Measurements from ENCODE around the gene EFS.
"Not testable (repeated sequence)": the region's sequence is repeated elsewhere in the genome, so short reads cannot be mapped to it uniquely, and the experiment has no call there.

Gene EFS

GRCh38 chr14:23406244-23406643, 41.3 kb upstream of the EFS start:
- Histone ChIP-seq H3K9ac (ENCODE audit: low read depth in 1 of 2, low read length in 2 of 2) (no peak overlapping the region), H3K4me1 (ENCODE audit: control insufficient read depth in 2 of 2, insufficient read depth in 2 of 2, low read length in 2 of 2) (no peaks in the 10 kb centered on the region), H3K4me3 (ENCODE audit: low read length in 2 of 2) (no peak overlapping the region), H3K27ac (ENCODE audit: low read depth in 2 of 2, low read length in 2 of 2) (no peak overlapping the region), H3K36me3 (ENCODE audit: control insufficient read depth in 2 of 2, insufficient read depth in 2 of 2, low read length in 2 of 2) (no peaks in the 10 kb centered on the region), H3K27me3 (ENCODE audit: control insufficient read depth in 2 of 2, insufficient read depth in 2 of 2, low read length in 2 of 2) (peaks cover 0 to 6% of the 10 kb centered on the region in 2 donors), H3K9me3 (ENCODE audit: control insufficient read depth in 2 of 2, low read length in 2 of 2) (no peaks in the 10 kb centered on the region)

GRCh38 chr14:23405516-23406025, 40.6 kb upstream of the EFS start:
- Histone ChIP-seq H3K9ac (ENCODE audit: low read depth in 1 of 2, low read length in 2 of 2) (no peak overlapping the region), H3K9me3 (ENCODE audit: control insufficient read depth in 2 of 2, low read length in 2 of 2) (no peaks in the 10 kb centered on the region), H3K27me3 (ENCODE audit: control insufficient read depth in 2 of 2, insufficient read depth in 2 of 2, low read length in 2 of 2) (peaks cover 0 to 6% of the 10 kb centered on the region in 2 donors), H3K27ac (ENCODE audit: low read depth in 2 of 2, low read length in 2 of 2) (no peak overlapping the region), H3K4me1 (ENCODE audit: control insufficient read depth in 2 of 2, insufficient read depth in 2 of 2, low read length in 2 of 2) (no peaks in the 10 kb centered on the region), H3K36me3 (ENCODE audit: control insufficient read depth in 2 of 2, insufficient read depth in 2 of 2, low read length in 2 of 2) (no peaks in the 10 kb centered on the region), H3K4me3 (ENCODE audit: low read length in 2 of 2) (no peak overlapping the region)

DNA sequence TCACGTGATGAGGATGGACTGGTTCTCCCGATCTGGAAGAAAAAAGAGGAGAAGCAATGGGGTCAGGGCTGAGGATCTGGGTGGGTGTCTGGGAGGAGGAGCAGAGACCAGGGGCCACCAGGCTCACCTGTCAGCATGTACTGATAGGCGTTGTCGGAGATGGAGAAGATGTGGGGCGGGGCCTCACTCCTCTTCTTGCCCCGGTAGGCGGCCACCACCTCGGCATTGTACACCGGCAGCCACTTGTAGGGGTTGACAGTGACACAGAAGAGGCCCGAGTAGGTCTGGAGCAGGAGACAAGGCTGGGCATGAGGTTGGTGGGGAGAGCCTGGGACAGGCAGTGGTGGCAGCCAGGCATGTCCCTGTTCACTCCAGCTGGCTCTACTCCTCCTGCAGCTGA, 40.1 kb upstream of the EFS start:
- Histone ChIP-seq H3K36me3 (ENCODE audit: control insufficient read depth in 2 of 2, insufficient read depth in 2 of 2, low read length in 2 of 2) (no peaks in the 10 kb centered on the region), H3K4me3 (ENCODE audit: low read length in 2 of 2) (no peak overlapping the region), H3K27me3 (ENCODE audit: control insufficient read depth in 2 of 2, insufficient read depth in 2 of 2, low read length in 2 of 2) (peaks cover 0 to 6% of the 10 kb centered on the region in 2 donors), H3K9ac (ENCODE audit: low read depth in 1 of 2, low read length in 2 of 2) (no peak overlapping the region), H3K4me1 (ENCODE audit: control insufficient read depth in 2 of 2, insufficient read depth in 2 of 2, low read length in 2 of 2) (no peaks in the 10 kb centered on the region), H3K27ac (ENCODE audit: low read depth in 2 of 2, low read length in 2 of 2) (no peak overlapping the region), H3K9me3 (ENCODE audit: control insufficient read depth in 2 of 2, low read length in 2 of 2) (no peaks in the 10 kb centered on the region)

DNA sequence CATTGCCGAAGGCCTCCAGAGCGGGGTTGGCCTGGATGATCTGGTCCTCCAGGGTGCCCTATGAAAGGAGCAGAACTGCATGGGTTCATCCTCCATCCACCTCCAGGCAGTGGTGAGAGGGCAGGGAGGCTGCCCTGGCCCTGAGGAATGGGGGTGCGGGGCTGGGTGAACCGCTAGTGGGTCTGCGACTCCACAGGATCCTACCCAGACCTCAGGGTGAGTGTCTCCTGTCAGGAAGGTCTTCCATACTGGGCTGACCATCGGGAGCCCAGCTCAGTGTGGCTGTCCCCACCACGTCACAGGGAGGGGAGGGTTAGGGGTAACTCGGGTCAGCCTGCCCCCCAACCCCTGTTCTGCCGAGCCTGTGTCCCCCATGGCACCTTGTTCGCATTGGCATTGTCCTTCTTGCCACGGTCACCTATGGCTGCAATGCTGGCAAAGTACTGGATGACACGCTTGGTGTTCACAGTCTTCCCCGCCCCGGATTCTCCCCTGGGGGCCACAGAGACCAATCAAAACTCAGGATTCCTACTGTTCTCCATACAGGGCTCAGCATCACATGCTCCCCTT, 39.4 kb upstream of the EFS start:
- no peak overlapping the region for H3K4me3 ChIP-seq (ENCODE audit: low read length in 2 of 2)
- peaks cover 0 to 6% of the 10 kb centered on the region in 2 donors for H3K27me3 ChIP-seq (ENCODE audit: control insufficient read depth in 2 of 2, insufficient read depth in 2 of 2, low read length in 2 of 2)
- no peaks in the 10 kb centered on the region for H3K4me1 ChIP-seq (ENCODE audit: control insufficient read depth in 2 of 2, insufficient read depth in 2 of 2, low read length in 2 of 2)
- H3K9ac ChIP-seq (ENCODE audit: low read depth in 1 of 2, low read length in 2 of 2) = no peak overlapping the region
- no peak overlapping the region for H3K27ac ChIP-seq (ENCODE audit: low read depth in 2 of 2, low read length in 2 of 2)
- no peaks in the 10 kb centered on the region for H3K9me3 ChIP-seq (ENCODE audit: control insufficient read depth in 2 of 2, low read length in 2 of 2)
- H3K36me3 ChIP-seq (ENCODE audit: control insufficient read depth in 2 of 2, insufficient read depth in 2 of 2, low read length in 2 of 2) = no peaks in the 10 kb centered on the region

DNA sequence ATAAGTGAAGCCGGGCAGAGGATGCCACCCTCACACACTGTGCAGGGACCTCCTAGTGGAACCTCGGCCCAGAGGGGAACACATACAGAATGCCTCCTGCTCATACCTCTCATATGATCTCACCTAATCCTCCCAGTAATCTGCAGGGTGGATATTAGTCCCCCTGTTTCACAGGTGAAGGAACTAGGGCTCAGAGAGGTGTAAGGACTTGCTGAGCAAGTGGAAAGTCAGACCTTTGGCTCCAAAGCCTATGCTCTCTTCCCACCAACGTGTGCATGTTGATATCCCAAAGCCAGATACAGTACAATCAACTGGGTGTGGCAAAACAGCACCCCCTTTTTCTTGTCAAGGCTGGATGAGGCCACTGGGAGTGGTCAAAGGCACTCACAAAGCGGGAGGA, 38.9 kb upstream of the EFS start:
- Histone ChIP-seq H3K4me3 (ENCODE audit: low read length in 2 of 2) (no peak overlapping the region), H3K27me3 (ENCODE audit: control insufficient read depth in 2 of 2, insufficient read depth in 2 of 2, low read length in 2 of 2) (peaks cover 0 to 6% of the 10 kb centered on the region in 2 donors), H3K4me1 (ENCODE audit: control insufficient read depth in 2 of 2, insufficient read depth in 2 of 2, low read length in 2 of 2) (no peaks in the 10 kb centered on the region), H3K9ac (ENCODE audit: low read depth in 1 of 2, low read length in 2 of 2) (no peak overlapping the region), H3K27ac (ENCODE audit: low read depth in 2 of 2, low read length in 2 of 2) (no peak overlapping the region), H3K9me3 (ENCODE audit: control insufficient read depth in 2 of 2, low read length in 2 of 2) (no peaks in the 10 kb centered on the region), H3K36me3 (ENCODE audit: control insufficient read depth in 2 of 2, insufficient read depth in 2 of 2, low read length in 2 of 2) (no peaks in the 10 kb centered on the region)

- H3K9ac ChIP-seq (ENCODE audit: low read depth in 1 of 2, low read length in 2 of 2) = no peak overlapping the region
- no peaks in the 10 kb centered on the region for H3K36me3 ChIP-seq (ENCODE audit: control insufficient read depth in 2 of 2, insufficient read depth in 2 of 2, low read length in 2 of 2)
- no peaks in the 10 kb centered on the region for H3K4me1 ChIP-seq (ENCODE audit: control insufficient read depth in 2 of 2, insufficient read depth in 2 of 2, low read length in 2 of 2)
- no peak overlapping the region for H3K4me3 ChIP-seq (ENCODE audit: low read length in 2 of 2)
- H3K27ac ChIP-seq (ENCODE audit: low read depth in 2 of 2, low read length in 2 of 2) = no peak overlapping the region
- H3K27me3 ChIP-seq (ENCODE audit: control insufficient read depth in 2 of 2, insufficient read depth in 2 of 2, low read length in 2 of 2) = peaks cover 0 to 6% of the 10 kb centered on the region in 2 donors
- no peaks in the 10 kb centered on the region for H3K9me3 ChIP-seq (ENCODE audit: control insufficient read depth in 2 of 2, low read length in 2 of 2)
Observed at GRCh38 chr14:23403139-23403438, 38.1 kb upstream of the EFS start.

GRCh38 chr14:23402296-23403138, 37.5 kb upstream of the EFS start:
- no peak overlapping the region for H3K27ac ChIP-seq (ENCODE audit: low read depth in 2 of 2, low read length in 2 of 2)
- peaks cover 0 to 6% of the 10 kb centered on the region in 2 donors for H3K27me3 ChIP-seq (ENCODE audit: control insufficient read depth in 2 of 2, insufficient read depth in 2 of 2, low read length in 2 of 2)
- no peak overlapping the region for H3K9ac ChIP-seq (ENCODE audit: low read depth in 1 of 2, low read length in 2 of 2)
- no peak overlapping the region for H3K4me3 ChIP-seq (ENCODE audit: low read length in 2 of 2)
- no peaks in the 10 kb centered on the region for H3K36me3 ChIP-seq (ENCODE audit: control insufficient read depth in 2 of 2, insufficient read depth in 2 of 2, low read length in 2 of 2)
- H3K4me1 ChIP-seq (ENCODE audit: control insufficient read depth in 2 of 2, insufficient read depth in 2 of 2, low read length in 2 of 2) = no peaks in the 10 kb centered on the region
- H3K9me3 ChIP-seq (ENCODE audit: control insufficient read depth in 2 of 2, low read length in 2 of 2) = no peaks in the 10 kb centered on the region

GRCh38 chr14:23401291-23401690, 36.3 kb upstream of the EFS start:
- H3K4me1 ChIP-seq (ENCODE audit: control insufficient read depth in 2 of 2, insufficient read depth in 2 of 2, low read length in 2 of 2) = no peaks in the 10 kb centered on the region
- no peak overlapping the region for H3K27ac ChIP-seq (ENCODE audit: low read depth in 2 of 2, low read length in 2 of 2)
- no peaks in the 10 kb centered on the region for H3K36me3 ChIP-seq (ENCODE audit: control insufficient read depth in 2 of 2, insufficient read depth in 2 of 2, low read length in 2 of 2)
- H3K27me3 ChIP-seq (ENCODE audit: control insufficient read depth in 2 of 2, insufficient read depth in 2 of 2, low read length in 2 of 2) = peaks cover 0 to 6% of the 10 kb centered on the region in 2 donors
- H3K4me3 ChIP-seq (ENCODE audit: low read length in 2 of 2) = no peak overlapping the region
- H3K9ac ChIP-seq (ENCODE audit: low read depth in 1 of 2, low read length in 2 of 2) = no peak overlapping the region
- no peaks in the 10 kb centered on the region for H3K9me3 ChIP-seq (ENCODE audit: control insufficient read depth in 2 of 2, low read length in 2 of 2)

DNA sequence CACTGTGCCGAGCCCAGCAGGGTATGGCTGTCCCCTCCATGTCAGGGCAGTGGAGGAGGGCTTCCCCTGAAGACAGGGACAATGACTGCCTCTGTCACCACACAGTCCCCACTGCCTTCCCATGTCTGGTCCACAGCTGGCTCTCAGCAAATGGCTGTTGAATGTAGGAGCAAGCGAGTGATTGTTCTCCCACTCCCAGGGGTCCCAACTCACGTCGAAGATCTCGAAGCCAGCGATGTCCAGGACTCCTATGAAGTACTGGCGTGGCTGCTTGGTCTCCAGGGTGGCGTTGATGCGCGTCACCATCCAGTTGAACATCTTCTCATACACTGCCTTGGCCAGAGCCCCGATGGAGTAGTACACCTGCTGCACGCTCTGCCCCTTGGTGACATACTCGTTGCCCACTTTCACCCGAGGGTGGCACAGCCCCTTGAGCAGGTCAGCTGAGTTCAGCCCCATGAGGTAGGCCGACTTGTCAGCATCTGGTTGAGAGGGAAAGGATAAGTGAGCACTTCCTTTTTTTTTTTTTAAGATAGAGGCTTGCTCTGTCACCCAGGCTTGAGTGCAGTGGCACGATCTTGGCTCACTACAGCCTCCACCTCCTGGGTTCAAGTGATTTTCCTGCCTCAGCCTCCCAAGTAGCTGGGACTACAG, 35.7 kb upstream of the EFS start:
- H3K27me3 ChIP-seq (ENCODE audit: control insufficient read depth in 2 of 2, insufficient read depth in 2 of 2, low read length in 2 of 2); H3K9ac ChIP-seq (ENCODE audit: low read depth in 1 of 2, low read length in 2 of 2); H3K4me3 ChIP-seq (ENCODE audit: low read length in 2 of 2); H3K4me1 ChIP-seq (ENCODE audit: control insufficient read depth in 2 of 2, insufficient read depth in 2 of 2, low read length in 2 of 2); H3K27ac ChIP-seq (ENCODE audit: low read depth in 2 of 2, low read length in 2 of 2); H3K9me3 ChIP-seq (ENCODE audit: control insufficient read depth in 2 of 2, low read length in 2 of 2); H3K36me3 ChIP-seq (ENCODE audit: control insufficient read depth in 2 of 2, insufficient read depth in 2 of 2, low read length in 2 of 2): not testable (repeated sequence)

DNA sequence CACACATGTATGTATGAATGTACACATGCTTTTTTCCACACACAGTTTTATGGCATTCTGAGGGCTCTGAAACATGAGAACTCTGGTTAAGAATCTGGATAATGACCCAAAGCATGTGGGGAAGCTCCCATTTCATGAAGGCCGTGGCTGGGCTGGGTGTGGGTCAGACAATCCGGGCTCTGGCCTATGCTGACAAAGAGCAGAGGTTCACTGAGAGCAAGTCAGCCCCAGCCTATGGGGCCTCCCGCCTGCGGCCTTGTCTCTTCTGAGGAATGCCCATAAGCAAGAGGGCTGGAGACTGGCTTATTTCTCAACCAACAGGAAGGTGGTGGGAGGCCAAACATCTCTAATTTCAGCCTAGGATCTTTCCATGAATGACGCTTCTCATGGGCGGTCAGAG, 34.6 kb upstream of the EFS start:
- peaks cover 0 to 6% of the 10 kb centered on the region in 2 donors for H3K27me3 ChIP-seq (ENCODE audit: control insufficient read depth in 2 of 2, insufficient read depth in 2 of 2, low read length in 2 of 2)
- H3K27ac ChIP-seq (ENCODE audit: low read depth in 2 of 2, low read length in 2 of 2) = no peak overlapping the region
- no peaks in the 10 kb centered on the region for H3K9me3 ChIP-seq (ENCODE audit: control insufficient read depth in 2 of 2, low read length in 2 of 2)
- H3K36me3 ChIP-seq (ENCODE audit: control insufficient read depth in 2 of 2, insufficient read depth in 2 of 2, low read length in 2 of 2) = no peaks in the 10 kb centered on the region
- no peak overlapping the region for H3K4me3 ChIP-seq (ENCODE audit: low read length in 2 of 2)
- no peak overlapping the region for H3K9ac ChIP-seq (ENCODE audit: low read depth in 1 of 2, low read length in 2 of 2)
- no peaks in the 10 kb centered on the region for H3K4me1 ChIP-seq (ENCODE audit: control insufficient read depth in 2 of 2, insufficient read depth in 2 of 2, low read length in 2 of 2)

All from mucosa of rectum (tissue), 2 donors.